22Rv1 (cell line): ENCODE measurements around the gene KPNB1.

Source experiments
- ZFX ChIP-seq: fragments of 450-650 bp; IDR thresholded peaks from 2 replicates; pipeline ENCODE4 v1.6.1; 2017; ENCODE audit warnings: antibody characterized with exemption, borderline replicate concordance
- TF ChIP-seq, protein P1 (sequence below): fragments of 450-650 bp; IDR thresholded peaks from 2 replicates; pipeline ENCODE4 v1.5.1; 2017; ENCODE audit warnings: mild to moderate bottlenecking

DNA sequence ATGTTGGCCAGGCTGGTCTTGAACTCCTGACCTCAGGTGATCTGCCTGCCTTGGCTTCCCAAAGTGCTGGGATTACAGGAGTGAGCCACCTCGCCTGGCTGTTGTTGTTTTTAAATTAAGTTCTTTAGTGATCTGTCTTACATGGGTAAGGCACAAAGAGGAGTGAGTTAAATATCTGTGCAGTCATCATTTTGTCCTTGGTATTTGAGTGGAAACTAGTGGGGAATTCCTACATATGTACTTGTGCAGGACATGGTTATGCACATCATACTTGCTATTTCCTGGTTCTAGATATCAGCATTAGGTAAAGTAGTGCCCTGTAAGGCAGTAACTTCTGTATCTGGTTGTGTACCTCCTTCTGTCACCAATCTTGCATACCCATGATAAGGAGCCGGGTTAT is 3.7 kb downstream of the KPNB1 start:
- TF ChIP-seq ZFX: no peak
- TF ChIP-seq, protein P1, sequence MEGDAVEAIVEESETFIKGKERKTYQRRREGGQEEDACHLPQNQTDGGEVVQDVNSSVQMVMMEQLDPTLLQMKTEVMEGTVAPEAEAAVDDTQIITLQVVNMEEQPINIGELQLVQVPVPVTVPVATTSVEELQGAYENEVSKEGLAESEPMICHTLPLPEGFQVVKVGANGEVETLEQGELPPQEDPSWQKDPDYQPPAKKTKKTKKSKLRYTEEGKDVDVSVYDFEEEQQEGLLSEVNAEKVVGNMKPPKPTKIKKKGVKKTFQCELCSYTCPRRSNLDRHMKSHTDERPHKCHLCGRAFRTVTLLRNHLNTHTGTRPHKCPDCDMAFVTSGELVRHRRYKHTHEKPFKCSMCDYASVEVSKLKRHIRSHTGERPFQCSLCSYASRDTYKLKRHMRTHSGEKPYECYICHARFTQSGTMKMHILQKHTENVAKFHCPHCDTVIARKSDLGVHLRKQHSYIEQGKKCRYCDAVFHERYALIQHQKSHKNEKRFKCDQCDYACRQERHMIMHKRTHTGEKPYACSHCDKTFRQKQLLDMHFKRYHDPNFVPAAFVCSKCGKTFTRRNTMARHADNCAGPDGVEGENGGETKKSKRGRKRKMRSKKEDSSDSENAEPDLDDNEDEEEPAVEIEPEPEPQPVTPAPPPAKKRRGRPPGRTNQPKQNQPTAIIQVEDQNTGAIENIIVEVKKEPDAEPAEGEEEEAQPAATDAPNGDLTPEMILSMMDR: no peak
